Measurements from ENCODE around the gene CCSER2. TPM values are rescaled to one million over a fixed set of nuclear protein-coding genes. Genes with fewer than 3 reads are reported as not detected.
A peak's percentile ranks its signal among the peaks of the same experiment; 100 is the strongest.
"Not testable (repeated sequence)": the region's sequence is repeated elsewhere in the genome, so short reads cannot be mapped to it uniquely, and the experiment has no call there.

Gene CCSER2
- 14.5 and 16.9 TPM in 2 replicates for total RNA-seq (2014; rRNA removed; shearing (Covaris generic))

- peak; percentile 84 for DNase-seq (ENCODE audit: low read depth)
These were observed at the start of gene CCSER2 for GRCh38 chr10:84328418-84329195. TSS of gene CCSER2 (plus strand) at chr10:84328589. CDS start at chr10:84371053, 42,464 bp downstream.

GRCh38 chr10:84279876-84280475 lies 48.4 kb upstream of the CCSER2 start:
- DNase-seq (ENCODE audit: low read depth), result not testable (repeated sequence)

- DNase-seq (ENCODE audit: low read depth), result no peak
These were observed 41.7 kb upstream of the CCSER2 start for GRCh38 chr10:84286695-84287094.

DNA sequence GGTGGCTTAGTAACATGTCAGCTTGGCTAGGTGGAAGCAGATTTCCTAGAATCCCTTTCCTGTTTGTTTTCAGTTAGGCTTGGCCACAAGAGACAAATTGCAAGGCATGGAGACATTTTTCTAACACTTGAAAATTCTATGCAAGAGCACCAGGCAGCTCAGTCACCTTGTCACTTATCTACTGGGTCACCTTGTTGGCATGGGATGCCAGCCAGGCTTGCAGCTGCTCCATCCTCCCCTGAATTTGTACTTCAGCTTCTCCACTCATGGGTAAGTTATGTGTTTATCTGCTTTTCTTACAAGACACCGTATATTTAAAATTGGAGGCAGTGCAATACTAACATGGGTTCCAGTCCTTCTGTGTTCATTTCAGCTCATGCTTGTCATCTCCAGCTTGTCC lies 40.2 kb upstream of the CCSER2 start:
- DNase-seq (ENCODE audit: low read depth), result no peak

DNA sequence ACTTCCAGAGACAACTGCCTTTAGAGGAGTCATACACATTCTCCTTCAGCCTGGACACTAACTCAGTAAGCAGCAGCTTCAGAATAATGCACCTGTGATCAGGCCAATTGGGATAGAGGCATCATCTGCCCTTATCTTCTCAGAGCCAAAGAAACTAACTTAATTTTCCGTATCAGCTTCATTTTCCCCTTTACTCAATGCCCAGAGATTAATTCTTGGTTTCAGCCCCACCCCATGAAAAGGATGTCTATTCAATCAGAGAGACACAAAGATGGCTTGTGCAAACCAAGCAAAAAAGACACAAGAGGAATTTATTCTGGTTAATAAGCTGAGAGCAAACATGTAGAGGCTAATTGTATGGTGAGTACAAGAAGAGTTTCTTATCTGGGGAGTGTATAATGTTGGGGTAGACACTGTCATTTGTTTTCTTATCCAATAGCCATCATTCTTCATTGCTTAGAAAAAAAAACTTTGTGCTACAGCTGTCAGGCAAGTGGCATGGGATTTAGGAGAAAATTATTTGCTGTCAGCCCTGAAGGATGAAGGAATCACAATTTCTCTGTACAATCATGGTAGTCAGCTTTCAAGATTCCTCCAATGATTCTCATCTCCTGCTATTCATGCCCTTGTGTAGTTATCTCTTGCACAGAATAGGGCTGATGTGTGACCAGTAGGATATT lies 38.7 kb upstream of the CCSER2 start:
- DNase-seq (ENCODE audit: low read depth), result no peak

DNA sequence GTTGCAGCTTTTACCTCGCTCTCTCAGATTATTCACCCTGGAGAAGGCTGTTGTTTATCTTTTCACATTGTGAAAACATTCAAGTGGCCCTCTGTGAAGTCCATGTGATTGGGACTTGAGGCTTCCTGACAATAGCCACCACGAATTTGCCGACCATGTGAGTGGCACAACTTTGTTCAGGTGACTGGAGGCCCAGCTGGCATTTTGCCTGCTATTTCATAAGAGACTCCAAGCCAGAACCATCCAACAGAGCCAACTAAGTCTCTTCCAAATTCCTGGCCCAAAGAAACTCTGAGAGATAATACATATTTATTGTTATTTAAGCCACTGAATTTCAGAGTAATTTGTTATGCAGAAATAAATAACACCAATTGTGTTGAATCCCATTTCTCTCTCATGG lies 38.2 kb upstream of the CCSER2 start:
- no peak for DNase-seq (ENCODE audit: low read depth)

DNA sequence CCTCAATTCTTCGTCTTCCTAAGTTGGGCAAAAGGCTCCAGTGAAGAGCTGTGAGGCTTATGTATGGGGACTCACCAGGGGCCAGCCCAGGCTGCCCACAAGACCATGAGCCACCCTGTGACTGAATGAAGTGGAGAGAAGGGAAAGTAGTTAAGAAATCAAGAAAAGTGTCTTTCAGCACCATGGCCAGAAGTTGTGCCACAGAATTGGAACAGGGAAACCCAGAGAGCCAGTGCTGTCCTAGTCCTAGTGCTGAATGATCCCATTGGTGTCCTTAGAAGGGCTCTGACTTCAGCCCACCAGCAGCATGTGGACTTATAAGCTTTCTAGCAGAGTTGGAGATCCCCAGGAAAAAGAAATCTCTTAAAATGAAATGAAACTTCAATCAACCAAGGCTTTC lies 37.0 kb upstream of the CCSER2 start:
- peak; percentile 53 for DNase-seq (ENCODE audit: low read depth)

DNA sequence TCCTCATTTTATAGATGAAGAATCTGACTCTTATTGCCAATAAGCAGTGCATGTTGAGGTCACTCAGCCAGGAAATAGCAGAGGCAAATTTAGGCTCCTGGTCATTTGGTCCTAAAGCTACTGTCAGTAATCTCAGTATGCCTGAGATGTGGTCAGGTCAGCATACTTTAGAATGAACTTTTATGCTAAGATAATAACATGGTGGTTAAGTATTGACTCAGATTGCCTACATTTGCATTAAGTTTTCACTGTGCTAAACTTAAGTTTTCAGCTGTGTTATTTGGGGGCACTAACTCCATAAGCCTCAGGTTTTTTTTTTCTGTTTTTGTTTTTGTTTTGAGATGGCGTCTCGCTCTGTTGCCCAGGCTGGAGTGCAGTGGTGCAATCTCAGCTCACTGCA lies 35.9 kb upstream of the CCSER2 start:
- no peak for DNase-seq (ENCODE audit: low read depth)

GRCh38 chr10:84293171-84293570 lies 35.2 kb upstream of the CCSER2 start:
- no peak for DNase-seq (ENCODE audit: low read depth)

DNA sequence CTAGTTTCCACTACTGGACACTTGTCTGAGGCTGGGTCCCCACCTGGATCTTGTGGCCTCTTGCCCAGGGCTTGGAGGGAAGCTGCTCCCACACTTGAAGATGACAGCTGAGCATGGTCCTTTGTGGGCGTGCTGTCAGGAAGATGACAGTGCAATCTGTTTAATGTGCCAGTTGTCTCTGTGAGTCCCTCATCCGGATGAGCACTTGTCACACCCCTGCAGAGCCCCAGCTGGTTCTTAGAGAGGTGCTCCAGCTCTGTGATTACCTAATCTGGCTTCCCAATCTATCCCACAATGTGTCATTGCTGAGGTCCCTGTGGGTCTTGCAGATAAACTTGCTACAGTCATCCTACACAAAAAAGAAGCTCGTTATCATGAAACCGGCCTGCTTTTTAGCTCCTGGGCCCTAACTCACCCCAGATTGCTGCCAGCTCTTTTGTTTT lies 34.8 kb upstream of the CCSER2 start:
- DNase-seq (ENCODE audit: low read depth), result peak; percentile 16

DNA sequence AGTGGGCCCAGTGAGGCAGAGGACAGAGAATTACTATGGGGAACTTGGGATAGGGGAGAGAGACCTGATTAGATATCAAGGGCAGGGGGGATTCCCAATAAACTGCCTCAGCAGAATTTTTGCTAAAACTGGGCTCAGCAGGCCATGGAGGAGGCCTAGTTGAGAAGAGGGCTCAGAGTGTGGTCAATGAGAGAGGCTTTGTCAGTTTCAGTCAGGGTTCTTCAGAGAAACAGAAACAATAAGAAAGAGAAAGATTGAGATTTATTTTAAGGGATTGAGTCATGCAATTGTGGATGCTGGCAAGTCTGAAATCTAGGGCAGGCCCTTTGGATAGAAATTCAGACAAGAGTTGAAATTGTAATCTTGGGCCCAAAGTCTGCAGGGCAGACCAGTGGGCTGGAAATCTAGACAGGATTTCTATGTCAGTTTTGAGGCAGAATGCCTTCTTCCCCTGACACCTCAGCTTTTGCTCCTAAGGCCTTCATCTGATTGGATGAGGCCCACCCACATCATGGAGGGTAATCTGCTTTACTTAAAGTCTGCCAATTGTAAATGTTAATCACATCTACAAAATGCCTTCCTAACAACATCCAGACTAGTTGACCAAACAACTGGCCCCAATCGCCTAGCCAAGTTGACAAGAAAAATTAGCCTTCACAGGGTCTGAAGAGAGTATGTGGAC lies 33.5 kb upstream of the CCSER2 start:
- DNase-seq (ENCODE audit: low read depth), result no peak

DNA sequence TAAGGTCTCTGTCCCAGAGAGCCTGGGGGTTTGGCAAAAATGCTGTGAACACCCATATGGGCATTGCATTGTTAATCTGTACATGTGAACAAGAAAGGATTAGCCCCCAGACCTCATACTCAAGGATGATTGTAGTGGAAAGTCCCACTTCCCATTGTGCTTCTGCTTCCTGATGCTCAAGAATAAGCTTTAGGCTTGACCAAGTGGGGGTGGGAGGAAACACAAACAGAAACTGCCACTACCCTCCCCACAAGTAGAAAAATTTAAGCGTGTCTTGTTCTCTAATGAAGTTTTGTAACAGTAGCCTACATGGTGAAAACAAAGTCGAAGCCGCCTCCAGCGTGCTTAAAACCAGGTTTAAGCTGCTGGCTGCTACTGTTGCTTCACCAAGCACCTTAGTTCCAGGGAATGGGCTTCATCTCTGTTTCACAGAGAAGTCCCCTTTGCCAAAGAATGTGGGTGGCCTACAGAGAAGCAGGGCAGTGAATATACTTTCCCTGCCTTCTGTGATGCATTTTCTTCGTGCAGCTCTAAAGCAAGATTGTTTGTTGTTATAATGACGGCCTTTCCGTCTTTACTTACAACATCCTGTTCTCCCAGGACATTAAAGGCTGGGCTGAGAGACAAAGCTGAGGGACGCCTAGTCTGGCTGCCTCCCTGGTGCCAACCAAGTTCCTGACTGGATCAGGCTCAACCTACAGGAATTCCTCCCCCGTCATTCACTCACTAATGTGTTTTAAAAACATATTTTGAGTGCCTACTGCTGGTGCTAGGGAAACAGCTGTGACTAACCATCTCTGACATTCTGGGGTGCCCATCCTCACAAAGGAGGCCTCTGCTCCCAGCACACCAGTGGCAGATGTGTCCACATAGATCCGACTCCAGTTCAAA lies 32.1 kb upstream of the CCSER2 start:
- DNase-seq (ENCODE audit: low read depth), result peak; percentile 17

- no peak for DNase-seq (ENCODE audit: low read depth)
These were observed 30.3 kb upstream of the CCSER2 start for GRCh38 chr10:84298057-84298456.

GRCh38 chr10:84302223-84302622 lies 26.2 kb upstream of the CCSER2 start:
- DNase-seq (ENCODE audit: low read depth), result no peak

DNA sequence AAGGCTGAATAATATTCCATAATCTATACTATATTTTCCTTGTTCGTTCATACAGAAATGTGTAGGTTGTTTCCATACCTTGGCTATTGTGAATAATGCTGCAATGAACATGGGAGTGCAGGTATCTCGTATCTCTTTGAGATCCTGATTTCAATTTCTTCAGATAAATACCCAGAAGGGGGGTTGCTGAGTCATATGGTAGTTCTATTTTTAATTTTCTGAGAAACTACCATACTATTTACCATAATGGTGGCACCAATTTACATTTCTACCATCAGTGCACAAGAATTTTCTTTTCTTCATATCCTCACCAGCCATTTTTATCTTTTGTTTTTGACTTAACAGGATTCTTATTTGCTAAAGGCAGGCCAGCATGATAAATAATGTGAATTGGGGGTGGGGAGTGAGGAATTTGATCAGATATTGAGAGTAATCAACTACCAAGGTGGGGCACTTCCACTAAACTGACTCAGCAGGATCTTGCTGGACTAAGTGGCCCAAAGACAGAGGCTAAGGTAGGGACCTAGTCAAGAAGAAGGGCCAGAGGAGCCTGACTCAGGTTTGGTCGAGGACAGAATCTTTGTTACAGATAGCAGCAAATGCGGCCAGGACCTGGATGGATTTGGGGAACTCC lies 21.5 kb upstream of the CCSER2 start:
- no peak for DNase-seq (ENCODE audit: low read depth)

GRCh38 chr10:84308021-84308420 lies 20.4 kb upstream of the CCSER2 start:
- DNase-seq (ENCODE audit: low read depth), result no peak

GRCh38 chr10:84308481-84309304 lies 19.7 kb upstream of the CCSER2 start:
- DNase-seq (ENCODE audit: low read depth), result peak; percentile 75

DNA sequence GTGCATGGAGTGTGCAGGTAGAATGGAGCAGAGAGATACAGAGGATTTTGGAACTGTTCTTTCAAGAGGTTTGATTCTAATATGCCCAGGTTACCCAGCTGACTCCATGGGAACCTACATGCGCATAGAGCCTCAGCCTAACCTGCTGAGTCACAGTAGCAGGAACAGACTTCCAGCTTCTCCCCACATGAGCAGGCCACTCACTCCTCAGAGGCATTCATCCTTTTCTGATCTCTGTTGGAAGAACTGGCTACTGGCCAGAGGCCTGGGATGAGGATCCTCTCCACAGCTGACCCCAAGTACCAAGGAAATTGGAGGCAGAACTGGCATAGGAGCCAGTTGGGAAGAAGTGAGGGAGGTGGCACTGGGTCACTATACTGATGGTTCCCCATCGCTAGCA lies 17.9 kb upstream of the CCSER2 start:
- peak; percentile 38 for DNase-seq (ENCODE audit: low read depth)

DNA sequence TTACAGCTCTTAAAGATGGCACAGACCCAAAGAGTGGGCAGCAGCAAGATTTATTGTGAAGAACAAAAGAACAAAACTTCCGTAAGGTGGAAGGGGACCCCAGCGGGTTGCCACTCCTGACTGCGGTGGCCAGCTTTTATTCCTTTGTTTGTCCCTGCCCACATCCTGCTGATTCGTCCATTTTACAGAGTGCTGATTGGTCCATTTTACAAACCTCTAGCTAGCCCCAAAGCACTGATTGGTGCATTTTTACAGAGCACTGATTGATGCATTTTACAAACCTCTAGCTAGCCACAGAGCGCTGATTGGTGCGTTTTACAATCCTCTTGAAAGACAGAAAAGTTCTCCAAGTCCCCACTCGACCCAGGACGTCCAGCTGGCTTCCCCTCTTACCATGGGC lies 16.8 kb upstream of the CCSER2 start:
- DNase-seq (ENCODE audit: low read depth), result no peak

- DNase-seq (ENCODE audit: low read depth), result no peak
These were observed 15.6 kb upstream of the CCSER2 start for GRCh38 chr10:84312816-84313215.
